ENCODE results near the gene SH3GL2. TPM values are rescaled to one million over a fixed set of nuclear protein-coding genes. Genes with fewer than 3 reads are reported as not detected.

The SH3GL2 gene
- total RNA-seq, 4 donors from 2014 or later: not detected

DNA sequence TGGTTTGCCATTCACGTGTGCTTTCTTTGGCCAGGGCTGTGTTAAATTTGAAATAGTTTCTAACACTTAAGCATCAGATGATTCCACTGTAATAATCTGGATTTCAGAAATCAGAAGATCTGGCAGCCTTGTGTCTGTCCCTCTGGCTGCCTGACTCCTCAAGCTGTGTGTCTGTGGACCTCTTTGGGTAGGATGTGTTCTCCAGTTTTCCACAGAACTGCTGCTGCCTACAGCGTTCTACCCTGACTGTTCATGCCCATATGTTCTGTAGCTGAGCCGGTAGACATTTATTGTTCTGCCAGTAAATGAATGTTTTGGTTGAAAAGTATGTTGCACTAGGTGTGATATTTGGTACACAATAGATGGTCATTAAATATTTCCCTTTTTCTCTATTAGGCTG lies 81.3 kb downstream of the SH3GL2 start:
- WGBS, 2 donors: 77 to 79% methylated on average over 3 of the region's 3 CpGs
- intact Hi-C loops (cut with DNase I; ENCODE audit: low total_unique reads): no loop called here

DNA sequence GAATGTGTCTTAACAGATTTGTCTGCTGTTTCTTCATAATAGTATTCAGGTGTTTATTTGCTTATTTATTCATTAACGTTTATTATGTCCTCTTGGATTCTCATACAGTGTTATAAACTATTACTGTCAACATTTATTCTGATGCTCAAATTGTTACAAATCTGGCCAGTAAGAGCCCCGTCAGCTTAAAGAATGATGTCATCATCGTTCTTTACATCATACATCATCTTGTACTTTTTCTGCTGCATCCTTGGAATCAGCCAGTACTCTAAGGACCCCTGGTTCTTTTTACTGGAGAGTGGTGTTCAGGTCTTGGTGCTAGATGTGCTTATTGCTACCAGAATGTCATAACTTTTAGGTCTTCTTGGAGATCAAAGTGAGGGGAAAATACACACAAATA lies 86.6 kb downstream of the SH3GL2 start:
- H3K4me3 ChIP-seq (ENCODE audit: low read depth, poor library complexity, severe bottlenecking): no peak overlapping the region
- intact Hi-C loops (cut with DNase I; ENCODE audit: low total_unique reads): no loop called here
- DNase-seq (ENCODE audit: low spot score in 2 of 2): no peak
- 79 to 82% methylated on average over 3 of the region's 3 CpGs for WGBS, 2 donors
- TF ChIP-seq, protein P1, sequence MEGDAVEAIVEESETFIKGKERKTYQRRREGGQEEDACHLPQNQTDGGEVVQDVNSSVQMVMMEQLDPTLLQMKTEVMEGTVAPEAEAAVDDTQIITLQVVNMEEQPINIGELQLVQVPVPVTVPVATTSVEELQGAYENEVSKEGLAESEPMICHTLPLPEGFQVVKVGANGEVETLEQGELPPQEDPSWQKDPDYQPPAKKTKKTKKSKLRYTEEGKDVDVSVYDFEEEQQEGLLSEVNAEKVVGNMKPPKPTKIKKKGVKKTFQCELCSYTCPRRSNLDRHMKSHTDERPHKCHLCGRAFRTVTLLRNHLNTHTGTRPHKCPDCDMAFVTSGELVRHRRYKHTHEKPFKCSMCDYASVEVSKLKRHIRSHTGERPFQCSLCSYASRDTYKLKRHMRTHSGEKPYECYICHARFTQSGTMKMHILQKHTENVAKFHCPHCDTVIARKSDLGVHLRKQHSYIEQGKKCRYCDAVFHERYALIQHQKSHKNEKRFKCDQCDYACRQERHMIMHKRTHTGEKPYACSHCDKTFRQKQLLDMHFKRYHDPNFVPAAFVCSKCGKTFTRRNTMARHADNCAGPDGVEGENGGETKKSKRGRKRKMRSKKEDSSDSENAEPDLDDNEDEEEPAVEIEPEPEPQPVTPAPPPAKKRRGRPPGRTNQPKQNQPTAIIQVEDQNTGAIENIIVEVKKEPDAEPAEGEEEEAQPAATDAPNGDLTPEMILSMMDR (IDR thresholded peaks at IDR 0.05): no peak
- TF ChIP-seq POLR2A (IDR thresholded peaks at IDR 0.05): no peak

More for the DNA sequence above, 81.3 kb downstream of the SH3GL2 start:
- no peak for TF ChIP-seq POLR2A (IDR thresholded peaks at IDR 0.05)
- TF ChIP-seq, protein P1 (IDR thresholded peaks at IDR 0.05): no peak
- H3K4me3 ChIP-seq (ENCODE audit: low read depth, poor library complexity, severe bottlenecking): no peak overlapping the region
- no peak for DNase-seq (ENCODE audit: low spot score in 2 of 2)

DNA sequence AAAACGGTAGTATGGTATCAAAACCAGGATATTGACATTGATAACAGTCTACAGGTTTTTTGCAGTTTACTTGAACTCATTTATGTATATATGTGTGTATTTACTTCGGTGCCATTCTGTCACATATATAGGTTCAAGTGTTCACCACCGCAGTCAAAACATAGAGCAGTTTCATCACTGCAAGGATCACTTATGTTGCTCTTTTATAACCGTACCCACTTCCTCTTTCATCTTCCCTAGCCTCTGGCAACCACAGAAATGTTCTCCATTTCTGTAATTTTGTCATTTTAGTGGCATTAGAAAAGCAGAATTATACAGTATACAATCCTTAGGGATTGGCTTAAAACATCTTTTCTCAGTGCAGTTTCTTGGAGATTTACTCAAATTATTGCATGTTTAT lies 90.3 kb downstream of the SH3GL2 start:
- WGBS, 2 donors: 68 to 69% methylated on average over 4 of the region's 4 CpGs
- DNase-seq (ENCODE audit: low spot score in 2 of 2): no peak
- no peak for TF ChIP-seq POLR2A (IDR thresholded peaks at IDR 0.05)
- TF ChIP-seq, protein P1 (IDR thresholded peaks at IDR 0.05): no peak
- no peak overlapping the region for H3K4me3 ChIP-seq (ENCODE audit: low read depth, poor library complexity, severe bottlenecking)
- intact Hi-C loops (cut with DNase I; ENCODE audit: low total_unique reads): no loop called here

DNA sequence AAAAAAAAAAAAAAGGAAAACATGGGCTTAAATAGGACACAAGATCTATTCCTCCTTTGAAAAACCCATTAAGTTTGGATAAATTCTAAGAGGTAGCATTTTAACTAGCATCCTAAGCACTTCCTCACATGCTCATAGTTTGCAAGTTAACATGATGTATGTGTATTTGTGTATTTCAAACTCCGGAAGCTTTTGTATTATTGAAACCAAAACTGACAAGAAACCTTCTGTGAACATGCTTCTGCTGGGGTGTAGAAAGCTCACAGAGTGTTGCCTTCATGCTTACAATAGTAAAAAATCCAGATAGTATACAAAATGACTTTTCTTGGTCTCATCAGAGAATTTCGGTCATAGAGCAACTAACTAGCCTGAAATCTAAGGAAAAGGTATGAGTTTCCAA lies 103.8 kb downstream of the SH3GL2 start:
- WGBS, 2 donors: 91 to 94% methylated on average over 2 of the region's 2 CpGs
- TF ChIP-seq POLR2A (IDR thresholded peaks at IDR 0.05): no peak
- TF ChIP-seq, protein P1 (IDR thresholded peaks at IDR 0.05): no peak
- DNase-seq (ENCODE audit: low spot score in 2 of 2): no peak
- no peak overlapping the region for H3K4me3 ChIP-seq (ENCODE audit: low read depth, poor library complexity, severe bottlenecking)
- intact Hi-C loops (cut with DNase I; ENCODE audit: low total_unique reads): no loop called here

DNA sequence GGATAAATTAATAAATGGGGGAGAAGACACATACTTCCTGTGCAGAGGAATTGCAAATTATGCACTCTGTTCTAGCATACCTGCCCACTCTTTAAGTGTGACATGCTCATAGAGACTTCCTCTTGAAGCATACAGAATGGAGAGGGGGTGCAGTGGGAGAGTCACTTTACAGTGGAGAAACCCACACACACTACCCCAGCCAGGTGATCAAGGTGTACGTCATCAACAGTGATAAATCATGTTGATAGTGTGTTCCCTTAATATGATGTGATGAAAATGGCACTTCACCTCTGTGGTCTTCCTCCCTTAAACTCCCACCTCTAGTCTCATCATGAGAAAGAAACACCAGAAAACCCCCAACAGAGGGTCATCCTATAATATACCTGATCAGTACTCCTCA lies 110.0 kb downstream of the SH3GL2 start:
- TF ChIP-seq, protein P1 (IDR thresholded peaks at IDR 0.05): no peak
- TF ChIP-seq POLR2A (IDR thresholded peaks at IDR 0.05): no peak

DNA sequence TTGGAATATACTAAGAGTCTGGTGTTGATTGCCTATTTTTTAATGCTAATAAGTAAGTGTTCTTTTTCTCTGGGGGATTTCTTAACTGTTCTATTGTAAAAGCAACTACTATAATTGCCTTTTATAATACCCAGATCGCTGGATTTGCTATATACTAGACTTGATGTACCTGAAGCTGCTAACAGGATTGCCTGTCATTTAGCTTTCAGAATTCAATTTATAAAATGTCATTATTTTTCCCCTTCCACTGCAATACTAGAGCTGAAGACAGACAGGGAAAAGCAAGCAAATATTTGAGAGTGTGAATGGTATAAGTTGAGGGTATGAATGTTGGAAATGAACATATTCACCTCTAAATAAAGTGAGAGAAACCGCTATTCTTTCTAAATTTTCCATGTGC lies 115.5 kb downstream of the SH3GL2 start:
- H3K4me3 ChIP-seq (ENCODE audit: low read depth, poor library complexity, severe bottlenecking): no peak overlapping the region
- intact Hi-C loops (cut with DNase I; ENCODE audit: low total_unique reads): no loop called here
- no peak for TF ChIP-seq POLR2A (IDR thresholded peaks at IDR 0.05)
- TF ChIP-seq, protein P1 (IDR thresholded peaks at IDR 0.05): no peak
- DNase-seq (ENCODE audit: low spot score in 2 of 2): no peak
- WGBS, 2 donors: 85 to 86% methylated on average over 2 of the region's 2 CpGs

More for the DNA sequence above, 110.0 kb downstream of the SH3GL2 start:
- no peak overlapping the region for H3K4me3 ChIP-seq (ENCODE audit: low read depth, poor library complexity, severe bottlenecking)
- DNase-seq (ENCODE audit: low spot score in 2 of 2): no peak
- intact Hi-C loops (cut with DNase I; ENCODE audit: low total_unique reads): no loop called here
- WGBS, 2 donors: 60 to 83% methylated on average over 1 of the region's 1 CpG
